Astrocyte (in vitro differentiated cells and primary cell): ENCODE data around the gene ROBO3. TPM values are rescaled to one million over a fixed set of nuclear protein-coding genes. Genes with fewer than 3 reads are reported as not detected.

Source experiments
- DNase-seq: peaks from one replicate; pipeline ENCODE4 v3.0.0-alpha.2; 2010; ENCODE audit warnings: low read depth
- FAIRE-seq: peaks from 2 replicates; lab custom pipeline; 2011; peaks lifted over from hg19 to GRCh38; lab: Jason Lieb, UNC
- H2AFZ ChIP-seq: 2 replicates; pipeline ENCODE4 v1.6.0; 2012; ENCODE audit warnings: low read depth, low read length, inconsistent platforms
- H3K27ac ChIP-seq: 2 replicates; pipeline ENCODE4 v1.5.1; 2011; ENCODE audit warnings: low read depth, low read length, inconsistent platforms
- H3K27me3 ChIP-seq: 2 replicates; pipeline ENCODE4 v1.6.0; 2011; ENCODE audit warnings: low read length, inconsistent platforms; ENCODE audit not compliant: insufficient read depth
- H3K36me3 ChIP-seq: 2 replicates; pipeline ENCODE4 v1.5.1; 2011; ENCODE audit warnings: low read length, inconsistent platforms; ENCODE audit not compliant: insufficient read depth
- H3K4me1 ChIP-seq: 2 replicates; pipeline ENCODE4 v1.5.1; 2011; ENCODE audit warnings: low read length, inconsistent platforms; ENCODE audit not compliant: insufficient read depth
- H3K4me2 ChIP-seq: 2 replicates; pipeline ENCODE4 v1.6.0; 2012; ENCODE audit warnings: low read length, inconsistent platforms
- H3K4me3 ChIP-seq: 2 replicates; pipeline ENCODE4 v1.5.1; 2011; ENCODE audit warnings: low read depth, mild to moderate bottlenecking, low read length, inconsistent platforms; ENCODE audit not compliant: insufficient read depth
- H3K79me2 ChIP-seq: 2 replicates; pipeline ENCODE4 v1.6.0; 2012; ENCODE audit warnings: mild to moderate bottlenecking, low read length, inconsistent platforms; ENCODE audit not compliant: insufficient read depth
- H3K9ac ChIP-seq: 2 replicates; pipeline ENCODE4 v1.6.0; 2012; ENCODE audit warnings: mild to moderate bottlenecking, low read length, inconsistent platforms
- H3K9me3 ChIP-seq: 2 replicates; pipeline ENCODE4 v1.5.1; 2012; ENCODE audit warnings: low read depth, mild to moderate bottlenecking, low read length, inconsistent platforms; ENCODE audit not compliant: insufficient read depth
- H4K20me1 ChIP-seq: 2 replicates; pipeline ENCODE4 v1.6.0; 2012; ENCODE audit warnings: low read length, inconsistent platforms; ENCODE audit not compliant: insufficient read depth
- H3K27ac Mint-ChIP-seq: one replicate; pipeline ENCODE4 v1.8.0; 2021; ENCODE audit warnings: mild to moderate bottlenecking, mixed read lengths; ENCODE audit not compliant: unreplicated experiment
- H3K27me3 Mint-ChIP-seq: one replicate; pipeline ENCODE4 v1.8.0; 2021; ENCODE audit warnings: low read depth, mixed read lengths; ENCODE audit not compliant: unreplicated experiment
- H3K36me3 Mint-ChIP-seq: one replicate; pipeline ENCODE4 v1.8.0; 2021; ENCODE audit warnings: low read depth, mixed read lengths; ENCODE audit not compliant: unreplicated experiment
- H3K4me1 Mint-ChIP-seq: one replicate; pipeline ENCODE4 v1.8.0; 2021; ENCODE audit warnings: low read depth, mixed read lengths; ENCODE audit not compliant: unreplicated experiment
- H3K4me3 Mint-ChIP-seq: one replicate; pipeline ENCODE4 v1.8.0; 2021; ENCODE audit warnings: mild to moderate bottlenecking, moderate library complexity, mixed read lengths; ENCODE audit not compliant: unreplicated experiment
- H3K9me3 Mint-ChIP-seq: one replicate; pipeline ENCODE4 v1.8.0; 2021; ENCODE audit warnings: mild to moderate bottlenecking, mixed read lengths; ENCODE audit not compliant: unreplicated experiment
- EZH2 ChIP-seq: IDR thresholded peaks from 2 replicates; pipeline ENCODE4 v1.6.1; 2012; ENCODE audit warnings: mild to moderate bottlenecking, low read length, inconsistent platforms; ENCODE audit not compliant: insufficient read depth
- total RNA-seq: library from RNA; stranded (reverse); gene quantifications from 2 replicates; pipeline ENCODE4 v1.2.1, GENCODE V29; 2021
- TF ChIP-seq, protein P1 (sequence below): IDR thresholded peaks from 2 replicates; pipeline ENCODE4 v1.5.1; 2011; ENCODE audit warnings: low read depth, mild to moderate bottlenecking, inconsistent platforms, low read length, moderate library complexity; ENCODE audit not compliant: insufficient read depth

Gene ROBO3
- total RNA-seq, 1 donor from 2014 or later, result 12.9 TPM

DNA sequence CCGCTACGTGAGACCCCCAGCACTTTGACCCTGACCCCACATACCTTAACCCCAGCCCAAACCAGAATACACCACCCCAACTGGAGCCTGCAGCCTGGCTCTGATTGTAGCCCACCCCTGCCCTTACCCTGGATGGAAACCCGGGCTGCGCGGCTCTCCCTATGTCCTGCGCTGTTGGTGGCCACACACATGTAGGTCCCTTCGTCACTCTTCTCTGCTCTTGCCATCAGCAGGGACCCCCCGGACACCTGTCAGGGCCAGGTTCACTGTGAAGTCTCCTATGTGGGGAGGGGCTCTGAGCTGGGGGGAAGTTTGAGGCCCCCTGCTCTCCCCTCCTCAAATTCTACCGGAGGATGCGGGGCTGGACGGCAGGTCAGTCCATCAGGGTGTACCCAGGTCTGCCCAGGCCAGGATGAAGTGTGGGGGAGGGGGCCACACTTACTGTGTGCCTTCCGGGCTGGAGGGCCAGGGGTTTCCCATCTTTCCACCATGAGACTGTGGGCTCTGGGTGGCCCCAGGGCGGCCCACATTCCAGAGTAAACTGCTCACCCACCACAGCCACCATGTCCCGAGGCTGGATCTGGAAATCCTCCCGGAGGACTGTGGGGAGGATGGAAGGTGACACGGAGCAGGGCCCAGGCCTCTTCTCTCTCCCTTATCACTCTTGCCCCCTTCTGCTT lies 31.0 kb downstream of the ROBO3 start:
- H3K4me1 Mint-ChIP-seq, result peaks cover 30% of the 10 kb centered on the region
- Histone ChIP-seq H3K4me3 (no peak overlapping the region), H3K4me1 (peaks cover 49% of the 10 kb centered on the region), H3K4me2 (no peak overlapping the region), H3K9me3 (no peaks in the 10 kb centered on the region), H3K36me3 (no peaks in the 10 kb centered on the region), H2AFZ (no peak overlapping the region), H3K79me2 (no peaks in the 10 kb centered on the region), H3K27me3 (no peaks in the 10 kb centered on the region), H4K20me1 (no peaks in the 10 kb centered on the region), H3K27ac (no peak overlapping the region), H3K9ac (no peak overlapping the region)
- peak overlapping the region; percentile 58 for H3K27ac Mint-ChIP-seq
- no peak for TF ChIP-seq EZH2
- TF ChIP-seq, protein P1, sequence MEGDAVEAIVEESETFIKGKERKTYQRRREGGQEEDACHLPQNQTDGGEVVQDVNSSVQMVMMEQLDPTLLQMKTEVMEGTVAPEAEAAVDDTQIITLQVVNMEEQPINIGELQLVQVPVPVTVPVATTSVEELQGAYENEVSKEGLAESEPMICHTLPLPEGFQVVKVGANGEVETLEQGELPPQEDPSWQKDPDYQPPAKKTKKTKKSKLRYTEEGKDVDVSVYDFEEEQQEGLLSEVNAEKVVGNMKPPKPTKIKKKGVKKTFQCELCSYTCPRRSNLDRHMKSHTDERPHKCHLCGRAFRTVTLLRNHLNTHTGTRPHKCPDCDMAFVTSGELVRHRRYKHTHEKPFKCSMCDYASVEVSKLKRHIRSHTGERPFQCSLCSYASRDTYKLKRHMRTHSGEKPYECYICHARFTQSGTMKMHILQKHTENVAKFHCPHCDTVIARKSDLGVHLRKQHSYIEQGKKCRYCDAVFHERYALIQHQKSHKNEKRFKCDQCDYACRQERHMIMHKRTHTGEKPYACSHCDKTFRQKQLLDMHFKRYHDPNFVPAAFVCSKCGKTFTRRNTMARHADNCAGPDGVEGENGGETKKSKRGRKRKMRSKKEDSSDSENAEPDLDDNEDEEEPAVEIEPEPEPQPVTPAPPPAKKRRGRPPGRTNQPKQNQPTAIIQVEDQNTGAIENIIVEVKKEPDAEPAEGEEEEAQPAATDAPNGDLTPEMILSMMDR, result no peak
- peaks cover 38% of the 10 kb centered on the region for H3K27me3 Mint-ChIP-seq
- H3K36me3 Mint-ChIP-seq, result no peaks in the 10 kb centered on the region
- no peaks in the 10 kb centered on the region for H3K9me3 Mint-ChIP-seq
- H3K4me3 Mint-ChIP-seq, result no peak overlapping the region
- peak; percentile 24 for DNase-seq
- no peak for FAIRE-seq

- peak overlapping the region; percentile 58 for H3K27ac Mint-ChIP-seq
- no peak overlapping the region for H3K4me3 ChIP-seq
- H3K27ac ChIP-seq, result no peak overlapping the region
- no peak for DNase-seq
- H3K9me3 Mint-ChIP-seq, result peaks cover 2% of the 10 kb centered on the region
- peaks cover 35% of the 10 kb centered on the region for H3K27me3 Mint-ChIP-seq
- H3K9me3 ChIP-seq, result no peaks in the 10 kb centered on the region
- H3K79me2 ChIP-seq, result no peaks in the 10 kb centered on the region
- H3K27me3 ChIP-seq, result no peaks in the 10 kb centered on the region
- no peak overlapping the region for H2AFZ ChIP-seq
- H3K4me1 Mint-ChIP-seq, result peaks cover 30% of the 10 kb centered on the region
- TF ChIP-seq, protein P1, result no peak
- TF ChIP-seq EZH2, result no peak
- H4K20me1 ChIP-seq, result no peaks in the 10 kb centered on the region
- no peak overlapping the region for H3K4me3 Mint-ChIP-seq
- FAIRE-seq, result no peak
- H3K36me3 Mint-ChIP-seq, result no peaks in the 10 kb centered on the region
- H3K4me2 ChIP-seq, result peak overlapping the region; percentile 77
- H3K9ac ChIP-seq, result peak overlapping the region; percentile 41
- no peaks in the 10 kb centered on the region for H3K36me3 ChIP-seq
- peaks cover 50% of the 10 kb centered on the region for H3K4me1 ChIP-seq
Observed at GRCh38 chr11:124896821-124897391, 31.7 kb downstream of the ROBO3 start.
